Naive thymus-derived CD8-positive, alpha-beta T cell (primary cell): ENCODE data around the gene ARHGAP4. TPM values are rescaled to one million over a fixed set of nuclear protein-coding genes. Genes with fewer than 3 reads are reported as not detected.

ENCODE experiments used
- ATAC-seq, 2 donors: fragments of 150-1000 bp; cut with Tn5 transposase in 1 of 2; sonication (Bioruptor Pico), chemical (Tn5 transposase) in 1 of 2; 1 replicate in 1 of 2; 2 replicates in 1 of 2; pipeline ENCODE4 v1.10.0; 2021; ENCODE audit warnings: mild to moderate bottlenecking in 2 of 2, moderate library complexity in 2 of 2
- POLR2A ChIA-PET: fragments of 350-600 bp; sonication (Branson Sonifier 250); formaldehyde crosslinking; loops from one replicate; lab custom pipeline; 2021; ENCODE audit warnings: antibody characterized with exemption; lab: Charles Lee
- DNase-seq, 10 donors: peaks; one replicate each; pipeline versions ENCODE4 v3.0.0 to v3.0.0-alpha.2; 2020 to 2022
- H3K27ac Mint-ChIP-seq, 10 donors: one replicate each; pipeline ENCODE4 v1.8.0; 2020 to 2022; ENCODE audit warnings: mild to moderate bottlenecking in 10 of 10, mixed read lengths in 10 of 10, moderate library complexity in 4 of 10, inconsistent platforms in 1 of 10
- H3K27me3 Mint-ChIP-seq, 5 donors: one replicate each; pipeline ENCODE4 v1.8.0; 2021 to 2022; ENCODE audit warnings: mixed read lengths in 5 of 5
- H3K36me3 Mint-ChIP-seq, 3 donors: one replicate each; pipeline ENCODE4 v1.8.0; 2020 to 2022; ENCODE audit warnings: mixed read lengths in 3 of 3, mild to moderate bottlenecking in 2 of 3, inconsistent platforms in 1 of 3
- H3K4me1 Mint-ChIP-seq, 4 donors: one replicate each; pipeline ENCODE4 v1.8.0; 2021 to 2022; ENCODE audit warnings: mixed read lengths in 4 of 4
- H3K4me3 Mint-ChIP-seq, 10 donors: one replicate each; pipeline ENCODE4 v1.8.0; 2020 to 2022; ENCODE audit warnings: mild to moderate bottlenecking in 10 of 10, mixed read lengths in 10 of 10, moderate library complexity in 6 of 10, inconsistent platforms in 1 of 10
- H3K9me3 Mint-ChIP-seq, 9 donors: one replicate each; pipeline ENCODE4 v1.8.0; 2020 to 2022; ENCODE audit warnings: mixed read lengths in 9 of 9, mild to moderate bottlenecking in 3 of 9, inconsistent platforms in 1 of 9, moderate library complexity in 1 of 9
- polyA plus RNA-seq, 3 donors: library from polyadenylated mRNA; unstranded; fragments of 300-500 nt; fragmentation: Illumina TruSeq; gene quantifications; one replicate each; pipeline ENCODE4 v1.2.3, GENCODE V29; 2021
- total RNA-seq, 8 experiments: library from RNA in 2 of 8; stranded (reverse) in 2 of 8; gene quantifications; one replicate each; pipeline ENCODE4 v1.2.3 and lab custom pipeline; 2021 to 2026

ARHGAP4 gene
- total and polyA plus RNA-seq, 5 experiments from 2014 or later: 58.9 to 353 (median 112) TPM

DNA sequence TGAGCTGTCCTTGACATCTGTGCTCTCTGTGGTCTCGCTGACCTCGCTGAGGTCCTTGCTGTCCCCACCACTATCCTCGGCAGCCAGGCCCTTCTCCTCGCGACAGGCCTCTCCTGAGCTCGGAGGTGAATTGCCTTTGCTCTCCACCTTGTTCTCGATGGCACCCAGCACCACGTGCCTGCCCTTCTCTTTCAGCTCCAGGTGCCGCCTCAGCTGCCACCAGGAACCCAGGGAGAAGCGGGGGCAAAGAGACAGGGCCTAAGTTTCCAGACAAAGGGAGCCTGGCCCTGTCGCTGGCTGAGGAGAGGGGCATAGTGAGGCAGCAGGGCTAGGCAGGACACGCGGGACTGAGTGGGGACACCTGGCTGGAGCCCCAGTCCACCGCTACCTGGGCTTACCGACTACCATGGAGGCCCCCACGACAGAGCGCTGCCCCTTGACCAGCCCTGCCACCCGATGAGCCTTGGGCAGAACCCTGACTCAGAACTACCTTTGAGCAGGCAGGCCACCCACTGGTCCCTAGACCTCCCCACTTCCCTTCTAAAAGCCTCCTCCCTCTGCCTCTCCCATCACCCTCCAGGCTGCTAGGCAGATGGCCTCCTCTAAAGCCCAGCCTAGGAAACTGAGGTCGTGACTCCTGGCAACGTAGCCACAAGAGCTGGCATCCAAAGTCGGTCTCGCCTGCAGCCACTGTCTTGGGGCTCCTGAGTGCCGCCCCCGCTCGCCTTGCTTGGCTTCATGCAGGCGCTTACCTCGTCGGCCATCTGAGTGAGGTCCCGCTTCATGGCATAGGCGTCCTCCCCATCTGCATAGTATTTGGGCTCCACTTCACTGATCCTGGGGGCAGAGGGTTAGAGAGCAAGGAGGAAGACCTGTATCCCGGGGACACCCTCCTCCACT is 4.2 kb upstream of the ARHGAP4 start:
- ATAC-seq: no peak
- Mint-ChIP-seq H3K27me3 (no peaks in the 10 kb centered on the region), H3K4me1 (peaks cover 10 to 39% (median 25%) of the 10 kb centered on the region in 4 donors), H3K36me3 (peaks cover 0 to 17% (median 0%) of the 10 kb centered on the region in 3 donors), H3K9me3 (no peaks in the 10 kb centered on the region), H3K4me3 (peak overlapping the region in 1 of 10 donors; percentile 56), H3K27ac (peak overlapping the region in 6 of 10 donors; percentile 39 to 99 (median 60))
- DNase-seq: peak in 1 of 10 donors; percentile 48
- POLR2A ChIA-PET: interaction anchor here (6.7 to 17.6 kb wide), 2 partner anchors 16 to 39 kb away, joined by 131 to 388 read pairs; partner anchors contain the start of genes HCFC1, RENBP and TMEM187

- peak overlapping the region in 2 of 10 donors; percentile 48 to 97 for H3K4me3 Mint-ChIP-seq
- POLR2A ChIA-PET: interaction anchor here (0.5 to 17.6 kb wide), 4 partner anchors 16 to 581 kb away, joined by 3 to 388 read pairs (median 138); partner anchors contain the start of genes AVPR2, HCFC1, RENBP and TMEM187
- DNase-seq: no peak
- H3K27ac Mint-ChIP-seq: peak overlapping the region in 7 of 10 donors; percentile 39 to 99 (median 81)
- H3K27me3 Mint-ChIP-seq: no peaks in the 10 kb centered on the region
- ATAC-seq: no peak
- no peaks in the 10 kb centered on the region for H3K9me3 Mint-ChIP-seq
- H3K4me1 Mint-ChIP-seq: peaks cover 11 to 41% (median 25%) of the 10 kb centered on the region in 4 donors
- peaks cover 0 to 17% (median 0%) of the 10 kb centered on the region in 3 donors for H3K36me3 Mint-ChIP-seq
Measured at GRCh38 chrX:153929576-153929975, 3.5 kb upstream of the ARHGAP4 start.

DNA sequence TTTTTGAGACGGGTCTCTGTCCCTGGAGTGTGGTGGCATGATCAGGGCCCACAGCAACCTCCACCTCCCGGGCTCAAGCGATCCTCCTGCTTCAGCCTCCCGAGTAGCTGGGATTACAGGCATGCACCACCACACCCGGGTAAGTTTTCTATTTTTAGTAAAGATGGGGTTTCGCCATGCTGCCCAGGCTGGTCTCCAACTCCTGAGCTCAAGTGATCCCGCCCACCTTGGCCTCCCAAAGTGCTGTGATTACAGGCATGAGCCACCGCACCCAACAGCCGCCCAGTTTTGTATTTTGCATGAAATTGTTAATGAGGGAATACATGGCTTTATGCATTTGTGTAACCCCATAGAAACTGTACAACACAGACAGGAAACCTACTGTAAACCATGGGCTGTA is 2.8 kb upstream of the ARHGAP4 start:
- H3K4me3 Mint-ChIP-seq: peak overlapping the region; percentile 26 to 97 (median 82)
- peaks cover 10 to 40% (median 26%) of the 10 kb centered on the region in 4 donors for H3K4me1 Mint-ChIP-seq
- H3K27ac Mint-ChIP-seq: peak overlapping the region; percentile 79 to 99 (median 95)
- H3K9me3 Mint-ChIP-seq: no peaks in the 10 kb centered on the region
- no peaks in the 10 kb centered on the region for H3K27me3 Mint-ChIP-seq
- POLR2A ChIA-PET: interaction anchor here (0.8 to 17.6 kb wide), 10 partner anchors 11 to 446 kb away, joined by 3 to 388 read pairs (median 7); partner anchors contain the start of genes ABCD1, AVPR2, BCAP31 and FLNA
- peak in 1 of 10 donors; percentile 40 for DNase-seq
- peaks cover 0 to 17% (median 0%) of the 10 kb centered on the region in 3 donors for H3K36me3 Mint-ChIP-seq
- no peak for ATAC-seq

DNA sequence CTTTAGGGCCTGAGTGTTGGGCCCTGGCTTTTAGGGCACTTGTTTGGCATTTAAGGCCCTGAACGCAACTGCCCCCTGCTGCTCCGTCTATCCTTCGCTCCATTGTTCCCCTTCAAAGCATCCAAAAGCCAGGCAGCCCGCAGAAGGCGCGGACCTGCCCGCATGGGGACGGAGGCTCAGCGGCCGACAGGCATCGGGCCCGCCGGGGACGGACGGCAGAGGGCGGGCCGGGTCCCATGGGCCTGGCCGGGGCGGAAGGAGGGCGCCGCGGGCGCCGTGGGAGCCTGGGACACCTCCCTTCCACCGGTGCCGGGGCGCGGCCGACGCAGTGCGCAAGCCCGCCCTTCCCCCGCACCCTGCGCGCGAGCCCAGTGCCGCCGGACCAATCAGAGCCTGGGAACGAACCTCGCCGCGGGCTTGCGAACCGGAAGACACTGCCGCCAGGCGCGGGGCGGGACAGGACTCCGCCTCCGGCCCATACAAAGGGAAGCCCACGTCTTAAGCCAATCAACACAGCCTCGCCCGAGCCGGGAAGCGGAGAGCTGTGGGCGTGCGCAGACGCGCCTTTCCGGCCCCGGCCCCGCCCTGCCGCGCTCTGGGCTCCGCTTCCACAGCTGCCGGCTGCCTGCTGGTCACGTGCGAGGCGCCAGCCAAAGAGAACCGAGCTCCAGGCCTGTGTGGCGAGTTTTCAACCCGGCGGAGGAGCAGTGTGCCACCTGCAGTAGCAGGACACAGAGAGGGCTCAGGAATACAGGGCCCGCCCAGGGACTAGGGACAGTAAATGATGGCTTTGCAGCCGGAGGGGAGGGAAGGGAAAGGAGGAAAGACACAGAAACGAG is 2.1 kb upstream of the ARHGAP4 start:
- no peaks in the 10 kb centered on the region for H3K27me3 Mint-ChIP-seq
- peak overlapping the region; percentile 94 to 100 (median 99) for H3K27ac Mint-ChIP-seq
- peaks cover 0 to 17% (median 0%) of the 10 kb centered on the region in 3 donors for H3K36me3 Mint-ChIP-seq
- peak; percentile 70 to 73 for ATAC-seq
- POLR2A ChIA-PET: interaction anchor here (0.8 to 17.6 kb wide), 13 partner anchors 10 to 470 kb away, joined by 3 to 388 read pairs (median 5); partner anchors contain the start of genes ABCD1, AVPR2, BCAP31 and FLNA
- peak; percentile 82 to 97 (median 92) for DNase-seq
- H3K4me1 Mint-ChIP-seq: peaks cover 8 to 44% (median 30%) of the 10 kb centered on the region in 4 donors
- H3K4me3 Mint-ChIP-seq: peak overlapping the region; percentile 82 to 97 (median 91)
- H3K9me3 Mint-ChIP-seq: no peaks in the 10 kb centered on the region

DNA sequence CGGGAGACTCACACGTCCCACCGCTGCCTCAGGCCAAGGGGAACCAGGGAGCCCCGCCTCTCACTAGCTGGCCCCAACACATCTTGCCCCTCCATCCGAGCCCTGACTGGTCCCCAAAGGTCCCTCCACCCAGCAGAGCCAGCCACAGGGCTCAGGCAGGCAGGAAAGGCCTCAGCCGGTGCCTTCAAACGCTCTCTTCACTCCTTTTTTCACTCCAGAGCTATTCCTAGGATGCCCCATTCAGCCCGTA is 1.5 kb upstream of the ARHGAP4 start:
- Mint-ChIP-seq H3K4me3 (peak overlapping the region; percentile 82 to 96 (median 90)), H3K27me3 (no peaks in the 10 kb centered on the region), H3K9me3 (no peaks in the 10 kb centered on the region), H3K27ac (peak overlapping the region; percentile 94 to 100 (median 99)), H3K36me3 (peaks cover 0 to 13% (median 0%) of the 10 kb centered on the region in 3 donors), H3K4me1 (peaks cover 9 to 49% (median 34%) of the 10 kb centered on the region in 4 donors)
- DNase-seq (no peak), ATAC-seq (no peak)
- POLR2A ChIA-PET: interaction anchor here (1.1 to 17.6 kb wide), 12 partner anchors 18 to 835 kb away, joined by 3 to 388 read pairs (median 6); partner anchors contain the start of genes AVPR2, DKC1, HCFC1 and IDH3G

- DNase-seq: peak; percentile 59 to 90 (median 80)
- Mint-ChIP-seq H3K4me1 (peaks cover 10 to 53% (median 39%) of the 10 kb centered on the region in 4 donors), H3K9me3 (no peaks in the 10 kb centered on the region), H3K36me3 (peaks cover 0 to 13% (median 2%) of the 10 kb centered on the region in 3 donors), H3K27ac (peak overlapping the region; percentile 94 to 100 (median 99)), H3K27me3 (no peaks in the 10 kb centered on the region), H3K4me3 (peak overlapping the region; percentile 82 to 96 (median 90))
- ATAC-seq: peak; percentile 53 to 56
- POLR2A ChIA-PET: interaction anchor here (0.7 to 17.6 kb wide), 21 partner anchors 8 to 835 kb away, joined by 3 to 388 read pairs (median 4); partner anchors contain the start of genes AVPR2, DKC1, EMD and HCFC1
Measured at GRCh38 chrX:153926858-153927671, 1.0 kb upstream of the ARHGAP4 start.

DNA sequence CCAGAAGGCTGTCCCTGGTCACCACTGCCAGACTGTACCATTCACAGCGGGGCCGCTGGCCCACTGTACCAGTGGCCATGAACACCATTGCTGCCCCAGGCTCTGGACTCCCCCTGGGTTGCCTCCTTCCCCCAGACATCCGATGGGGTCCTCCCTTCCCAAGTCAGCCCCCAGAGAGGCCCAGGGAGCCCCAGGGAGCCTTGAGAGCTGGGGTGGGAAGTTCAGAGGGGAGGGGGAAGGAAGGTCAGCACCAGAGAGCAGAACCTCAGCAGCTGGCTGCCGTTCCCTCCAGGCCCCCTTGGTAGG is 441 bp upstream of the ARHGAP4 start:
- ATAC-seq (peak in 1 of 2 donors; percentile 1), DNase-seq (no peak)
- H3K4me1 Mint-ChIP-seq: peaks cover 10 to 49% (median 40%) of the 10 kb centered on the region in 4 donors

GRCh38 chrX:153925387-153925738 is 701 bp downstream of the ARHGAP4 start:
- no peaks in the 10 kb centered on the region for H3K27me3 Mint-ChIP-seq
- H3K4me1 Mint-ChIP-seq: peaks cover 10 to 44% (median 38%) of the 10 kb centered on the region in 4 donors
- DNase-seq (peak in 4 of 10 donors; percentile 8 to 48 (median 30)), ATAC-seq (no peak)
- peak overlapping the region; percentile 89 to 99 (median 96) for H3K27ac Mint-ChIP-seq
- peaks cover 0 to 5% (median 2%) of the 10 kb centered on the region in 3 donors for H3K36me3 Mint-ChIP-seq
- POLR2A ChIA-PET: interaction anchor here (0.9 to 17.6 kb wide), 12 partner anchors 9 to 561 kb away, joined by 3 to 388 read pairs (median 6); partner anchors contain the start of genes AVPR2, HCFC1, IDH3G and NAA10
- H3K9me3 Mint-ChIP-seq: no peaks in the 10 kb centered on the region
- peak overlapping the region; percentile 82 to 95 (median 93) for H3K4me3 Mint-ChIP-seq

More for the DNA sequence above, 441 bp upstream of the ARHGAP4 start:
- POLR2A ChIA-PET: interaction anchor here (0.7 to 17.6 kb wide), 21 partner anchors 8 to 836 kb away, joined by 3 to 388 read pairs (median 4); partner anchors contain the start of genes AVPR2, DKC1, EMD and HCFC1
- peaks cover 0 to 9% (median 2%) of the 10 kb centered on the region in 3 donors for H3K36me3 Mint-ChIP-seq
- H3K27ac Mint-ChIP-seq: peak overlapping the region; percentile 94 to 100 (median 99)
- peak overlapping the region; percentile 82 to 96 (median 90) for H3K4me3 Mint-ChIP-seq
- no peaks in the 10 kb centered on the region for H3K27me3 Mint-ChIP-seq
- H3K9me3 Mint-ChIP-seq: no peaks in the 10 kb centered on the region

- ATAC-seq (peak; percentile 2 to 18), DNase-seq (peak in 8 of 10 donors; percentile 38 to 77 (median 52))
- Mint-ChIP-seq H3K4me1 (peaks cover 10 to 49% (median 40%) of the 10 kb centered on the region in 4 donors), H3K36me3 (peaks cover 0 to 13% (median 5%) of the 10 kb centered on the region in 3 donors), H3K27ac (peak overlapping the region; percentile 86 to 99 (median 96)), H3K27me3 (no peaks in the 10 kb centered on the region), H3K9me3 (no peaks in the 10 kb centered on the region), H3K4me3 (peak overlapping the region; percentile 82 to 95 (median 93))
- POLR2A ChIA-PET: interaction anchor here (1.6 to 17.6 kb wide), 5 partner anchors 10 to 180 kb away, joined by 3 to 388 read pairs (median 131); partner anchors contain the start of genes AVPR2, HCFC1, NAA10 and RENBP
Measured at GRCh38 chrX:153924149-153924861, 1.8 kb downstream of the ARHGAP4 start.
